ENCODE results near the gene CCDC24. TPM values are rescaled to one million over a fixed set of nuclear protein-coding genes. Genes with fewer than 3 reads are reported as not detected.

The CCDC24 gene
- total and polyA plus RNA-seq, 2 of the 13 experiments (the other 11 are each of a cell fraction or from before 2014, with no cell fraction given): 1.4 to 2.9 TPM

GRCh38 chr1:43974443-43975248, 16.8 kb upstream of the CCDC24 start, which contains the start of gene ATP6V0B (continued):
- TF ChIP-seq ZNF501 (CRISPR knock-in tag; IDR thresholded peaks at IDR 0.05): peak; percentile 73; the same call in 1 of the 2 replicates
- 0 out of 2 replicates have a peak, but pooled peaks have one; percentile 33 for TF ChIP-seq GATA4 (IDR thresholded peaks at IDR 0.05; ENCODE audit: borderline replicate concordance, low read depth)
- no peak for TF ChIP-seq ZMYM2 (CRISPR knock-in tag; IDR thresholded peaks at IDR 0.05)
- peak; percentile 87 for TF ChIP-seq AGO2 (optimal IDR thresholded peaks at IDR 0.05; ENCODE audit: low read depth, low read length)
- TF ChIP-seq ZBTB26 (CRISPR knock-in tag; IDR thresholded peaks at IDR 0.05; ENCODE audit: borderline replicate concordance): peak; percentile 71
- no peak; the same call in 1 of the 2 replicates for TF ChIP-seq ZFP90 (CRISPR knock-in tag; IDR thresholded peaks at IDR 0.05; ENCODE audit: borderline replicate concordance)
- 0 out of 2 replicates have a peak, but pooled peaks have one; percentile 32 for TF ChIP-seq ZNF777 (CRISPR knock-in tag; IDR thresholded peaks at IDR 0.05)
- TF ChIP-seq ETV5 (CRISPR knock-in tag; IDR thresholded peaks at IDR 0.05; ENCODE audit: borderline replicate concordance): no peak; the same call in 1 of the 2 replicates
- no peak for TF ChIP-seq CENPT (CRISPR knock-in tag; IDR thresholded peaks at IDR 0.05; ENCODE audit: low read depth)
- TF ChIP-seq HHEX (CRISPR knock-in tag; IDR thresholded peaks at IDR 0.05): no peak
- no peak for TF ChIP-seq ZNF512 (CRISPR knock-in tag; IDR thresholded peaks at IDR 0.05)
- peak; percentile 72; the same call in 1 of the 2 replicates for TF ChIP-seq RXRA (CRISPR knock-in tag; IDR thresholded peaks at IDR 0.05)
- TF ChIP-seq, protein P1, sequence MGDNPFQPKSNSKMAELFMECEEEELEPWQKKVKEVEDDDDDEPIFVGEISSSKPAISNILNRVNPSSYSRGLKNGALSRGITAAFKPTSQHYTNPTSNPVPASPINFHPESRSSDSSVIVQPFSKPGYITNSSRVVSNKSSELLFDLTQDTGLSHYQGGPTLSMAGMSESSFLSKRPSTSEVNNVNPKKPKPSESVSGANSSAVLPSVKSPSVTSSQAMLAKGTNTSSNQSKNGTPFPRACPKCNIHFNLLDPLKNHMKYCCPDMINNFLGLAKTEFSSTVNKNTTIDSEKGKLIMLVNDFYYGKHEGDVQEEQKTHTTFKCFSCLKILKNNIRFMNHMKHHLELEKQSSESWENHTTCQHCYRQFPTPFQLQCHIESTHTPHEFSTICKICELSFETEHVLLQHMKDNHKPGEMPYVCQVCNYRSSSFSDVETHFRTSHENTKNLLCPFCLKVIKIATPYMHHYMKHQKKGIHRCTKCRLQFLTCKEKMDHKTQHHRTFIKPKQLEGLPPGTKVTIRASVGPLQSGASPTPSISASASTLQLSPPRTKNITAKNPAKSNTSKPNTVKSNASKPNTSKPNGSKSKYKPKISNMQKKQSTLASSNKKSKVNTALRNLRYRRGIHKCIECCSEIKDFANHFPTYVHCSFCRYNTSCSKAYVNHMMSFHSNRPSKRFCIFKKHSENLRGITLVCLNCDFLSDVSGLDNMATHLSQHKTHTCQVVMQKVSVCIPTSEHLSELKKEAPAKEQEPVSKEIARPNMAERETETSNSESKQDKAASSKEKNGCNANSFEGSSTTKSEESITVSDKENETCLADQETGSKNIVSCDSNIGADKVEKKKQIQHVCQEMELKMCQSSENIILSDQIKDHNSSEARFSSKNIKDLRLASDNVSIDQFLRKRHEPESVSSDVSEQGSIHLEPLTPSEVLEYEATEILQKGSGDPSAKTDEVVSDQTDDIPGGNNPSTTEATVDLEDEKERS (CRISPR knock-in tag; IDR thresholded peaks at IDR 0.05): no peak
- no peak for TF ChIP-seq JUN (CRISPR knock-in tag; IDR thresholded peaks at IDR 0.05)
- TF ChIP-seq TOPORS (CRISPR knock-in tag; IDR thresholded peaks at IDR 0.05): 0 out of 2 replicates have a peak, but pooled peaks have one; percentile 68
- no peak for TF ChIP-seq ZBTB44 (CRISPR knock-in tag; IDR thresholded peaks at IDR 0.05)
- TF ChIP-seq RFXANK (CRISPR knock-in tag; IDR thresholded peaks at IDR 0.05): no peak
- no peak for TF ChIP-seq ZNF768 (CRISPR knock-in tag; IDR thresholded peaks at IDR 0.05)
- no peak for TF ChIP-seq ONECUT2 (CRISPR knock-in tag; IDR thresholded peaks at IDR 0.05)
- TF ChIP-seq, protein P2, sequence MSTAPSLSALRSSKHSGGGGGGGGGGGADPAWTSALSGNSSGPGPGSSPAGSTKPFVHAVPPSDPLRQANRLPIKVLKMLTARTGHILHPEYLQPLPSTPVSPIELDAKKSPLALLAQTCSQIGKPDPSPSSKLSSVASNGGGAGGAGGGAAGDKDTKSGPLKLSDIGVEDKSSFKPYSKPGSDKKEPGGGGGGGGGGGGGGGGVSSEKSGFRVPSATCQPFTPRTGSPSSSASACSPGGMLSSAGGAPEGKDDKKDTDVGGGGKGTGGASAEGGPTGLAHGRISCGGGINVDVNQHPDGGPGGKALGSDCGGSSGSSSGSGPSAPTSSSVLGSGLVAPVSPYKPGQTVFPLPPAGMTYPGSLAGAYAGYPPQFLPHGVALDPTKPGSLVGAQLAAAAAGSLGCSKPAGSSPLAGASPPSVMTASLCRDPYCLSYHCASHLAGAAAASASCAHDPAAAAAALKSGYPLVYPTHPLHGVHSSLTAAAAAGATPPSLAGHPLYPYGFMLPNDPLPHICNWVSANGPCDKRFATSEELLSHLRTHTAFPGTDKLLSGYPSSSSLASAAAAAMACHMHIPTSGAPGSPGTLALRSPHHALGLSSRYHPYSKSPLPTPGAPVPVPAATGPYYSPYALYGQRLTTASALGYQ (CRISPR knock-in tag; IDR thresholded peaks at IDR 0.05): 0 out of 2 replicates have a peak, but pooled peaks have one; percentile 51

Measured in HepG2 (cell line).